Right hindlimb (tissue), 1 donor: ENCODE measurements around the gene ITSN2.
"Not testable (repeated sequence)": the region's sequence is repeated elsewhere in the genome, so short reads cannot be mapped to it uniquely, and the experiment has no call there.

Experiments
- DNase-seq: peaks from one replicate; pipeline ENCODE4 v3.0.0-alpha.2; 2018

Gene ITSN2

DNA sequence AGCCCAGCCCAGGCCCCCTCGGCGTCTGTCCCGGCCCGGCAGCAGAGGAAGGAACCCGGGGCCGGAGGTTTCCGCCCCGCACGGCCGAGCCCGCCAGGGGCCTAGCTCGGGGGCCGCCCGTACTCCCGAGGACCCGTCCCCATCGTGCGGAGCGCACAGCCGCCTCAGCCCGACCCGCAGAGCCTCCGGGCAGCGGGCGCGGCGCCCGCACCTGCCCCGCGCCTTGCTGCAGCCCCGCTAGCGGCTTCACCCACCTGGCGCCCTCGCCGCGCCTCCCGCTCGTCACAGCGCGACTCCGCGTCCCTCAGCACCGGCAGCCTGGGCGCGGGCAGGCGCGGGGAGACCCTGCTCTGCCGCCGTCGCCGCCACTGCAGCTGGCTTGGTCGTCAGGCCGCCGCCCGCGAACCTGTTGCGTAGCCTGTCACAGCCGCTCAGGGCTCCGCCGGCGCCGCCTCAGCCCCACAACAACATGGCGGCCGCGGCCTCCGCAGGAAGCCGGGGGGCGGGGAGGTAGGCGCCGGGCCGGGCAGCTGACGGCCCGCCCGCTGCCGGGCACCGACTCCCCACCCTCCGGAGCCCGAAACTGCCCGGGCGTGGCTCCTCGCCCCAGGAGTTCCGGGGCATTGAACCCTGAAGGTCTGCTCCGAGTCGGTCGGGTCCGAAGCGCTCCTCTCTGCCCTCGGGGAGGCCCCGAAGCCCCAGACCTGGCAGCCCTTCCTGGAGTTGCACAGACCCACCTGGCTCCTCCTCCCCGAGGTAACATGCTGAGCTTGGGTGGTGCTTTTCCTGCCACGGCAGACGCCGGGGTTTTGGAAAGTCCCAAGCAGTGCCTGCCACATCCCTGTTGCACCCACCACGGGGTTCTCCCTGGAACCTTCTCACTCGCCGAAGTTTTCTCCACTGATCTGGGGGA lies at the start of gene ITSN2:
ITSN2 (minus strand) TSS at position 487 of the 913 bp plus-strand sequence. CDS start 32,454 bp downstream, outside the sequence.
- DNase-seq, result peak; percentile 85

GRCh38 chr2:24409171-24409570 lies 48.8 kb upstream of the ITSN2 start:
- DNase-seq, result peak; percentile 52

DNA sequence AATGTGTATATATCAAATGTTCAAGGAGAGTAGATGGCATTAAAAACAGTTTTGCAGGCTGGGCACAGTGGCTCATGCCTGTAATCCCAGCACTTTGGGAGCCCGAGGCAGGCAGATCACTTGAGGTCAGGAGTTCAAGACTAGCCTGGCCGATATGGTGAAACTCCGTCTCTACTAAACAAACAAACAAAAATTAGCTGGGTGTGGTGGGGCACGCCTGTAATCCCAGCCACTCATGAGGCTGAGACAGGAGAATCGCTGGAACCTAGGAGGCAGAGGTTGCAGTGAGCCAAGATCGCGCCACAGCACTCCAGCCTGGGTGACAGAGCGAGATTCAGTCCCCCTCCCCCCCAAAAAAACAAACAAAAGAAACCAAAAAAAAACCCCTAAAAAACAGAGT lies 48.4 kb upstream of the ITSN2 start:
- DNase-seq, result not testable (repeated sequence)

GRCh38 chr2:24404491-24404921 lies 44.2 kb upstream of the ITSN2 start:
- DNase-seq, result peak; percentile 81

GRCh38 chr2:24403832-24404212 lies 43.5 kb upstream of the ITSN2 start:
- DNase-seq, result no peak

GRCh38 chr2:24403168-24403831 lies 43.0 kb upstream of the ITSN2 start:
- DNase-seq, result peak; percentile 36

DNA sequence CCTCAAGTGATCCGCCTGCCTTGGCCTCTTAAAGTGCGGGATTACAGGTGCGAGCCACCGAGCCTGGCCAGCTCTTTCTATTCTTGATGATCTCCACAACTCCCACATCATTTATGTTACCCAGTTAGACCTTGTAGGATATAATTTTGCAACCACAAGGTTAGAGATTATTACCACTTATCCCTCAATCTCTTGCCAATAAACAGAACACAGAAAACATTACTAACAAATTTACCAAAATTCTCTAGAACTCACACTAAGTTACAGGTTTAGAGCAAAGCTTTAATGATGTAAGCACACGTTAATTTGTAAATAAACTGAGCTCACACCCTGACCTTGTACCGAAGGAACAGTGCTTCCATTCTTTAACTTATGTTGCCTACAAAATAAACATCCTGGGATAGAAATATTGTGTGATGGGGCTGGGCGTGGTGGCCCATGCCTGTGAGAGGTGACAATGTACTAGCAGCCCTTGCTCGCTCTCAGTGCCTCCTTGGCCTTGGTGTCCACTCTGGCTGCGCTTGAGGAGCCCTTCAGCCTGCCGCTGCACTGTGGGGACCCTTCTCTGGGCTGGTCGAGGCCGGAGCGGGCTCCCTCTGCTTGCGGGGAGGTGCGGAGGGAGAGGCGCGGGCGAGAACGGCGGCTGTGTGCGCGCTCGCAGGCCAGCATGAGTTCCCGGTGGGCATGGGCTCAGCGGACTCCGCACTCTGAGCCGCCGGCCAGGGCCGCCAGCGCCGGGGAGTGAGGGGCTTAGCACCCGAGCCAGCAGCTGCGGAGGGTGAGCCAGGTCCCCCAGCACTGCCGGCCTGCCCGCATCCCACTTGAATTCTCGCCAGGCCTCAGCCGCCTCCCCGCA lies 42.1 kb upstream of the ITSN2 start:
- peak; percentile 35 for DNase-seq

DNA sequence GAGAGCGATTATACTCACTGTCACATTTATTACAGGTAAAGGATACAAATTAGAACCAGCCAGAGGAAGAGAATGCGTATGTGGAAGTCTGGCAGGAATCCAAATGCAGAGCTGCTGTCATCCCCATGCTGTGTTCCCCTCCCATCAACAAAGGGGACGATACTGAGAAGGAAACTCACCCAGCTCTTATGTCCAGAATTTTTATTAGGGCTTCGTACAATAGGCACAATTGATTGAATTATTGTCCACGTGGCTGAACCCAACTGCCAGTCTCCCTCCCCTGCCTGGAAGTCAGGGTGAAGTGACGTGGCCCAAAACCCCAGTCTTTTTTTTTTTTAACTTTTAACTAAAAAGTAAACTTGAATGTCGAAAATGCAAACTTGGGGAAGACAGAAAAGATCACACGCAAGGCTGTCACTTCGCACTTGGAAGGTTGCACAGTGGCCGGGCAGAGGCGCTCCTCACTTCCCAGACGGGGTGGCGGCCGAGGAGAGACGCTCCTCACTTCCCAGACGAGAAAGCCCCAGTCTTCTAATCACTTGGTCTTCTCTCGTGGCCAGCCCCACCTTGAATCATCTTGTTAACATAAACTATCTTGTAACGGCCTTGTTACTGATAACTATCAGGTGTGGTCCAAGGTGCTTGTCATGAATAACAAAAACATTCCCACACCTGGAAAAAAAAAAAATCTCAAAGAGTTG lies 40.0 kb upstream of the ITSN2 start:
- no peak for DNase-seq

- DNase-seq, result no peak
Observed at GRCh38 chr2:24399434-24400206, 39.3 kb upstream of the ITSN2 start.

DNA sequence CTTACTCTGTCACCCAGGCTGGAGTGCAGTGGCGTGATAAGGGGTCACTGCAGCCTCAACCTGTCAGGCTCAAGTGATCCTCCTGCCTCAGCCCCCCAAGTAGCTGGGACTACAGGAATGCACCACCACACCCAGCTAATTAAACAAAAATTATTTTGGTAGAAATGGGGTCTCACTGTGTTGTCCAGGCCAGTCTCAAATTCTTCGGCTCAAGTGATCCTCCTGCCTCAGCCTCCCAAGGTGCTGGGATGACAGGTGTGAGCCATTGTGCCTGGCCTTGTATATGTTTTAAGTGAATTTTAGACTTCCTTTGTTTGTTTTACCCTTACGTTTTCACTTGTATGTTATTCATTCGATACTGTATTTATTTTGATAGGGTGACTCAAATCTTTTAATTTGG lies 34.7 kb upstream of the ITSN2 start:
- no peak for DNase-seq

GRCh38 chr2:24392542-24393059 lies 32.3 kb upstream of the ITSN2 start:
- DNase-seq, result no peak

GRCh38 chr2:24385366-24385765 lies 25.0 kb upstream of the ITSN2 start:
- DNase-seq, result no peak

DNA sequence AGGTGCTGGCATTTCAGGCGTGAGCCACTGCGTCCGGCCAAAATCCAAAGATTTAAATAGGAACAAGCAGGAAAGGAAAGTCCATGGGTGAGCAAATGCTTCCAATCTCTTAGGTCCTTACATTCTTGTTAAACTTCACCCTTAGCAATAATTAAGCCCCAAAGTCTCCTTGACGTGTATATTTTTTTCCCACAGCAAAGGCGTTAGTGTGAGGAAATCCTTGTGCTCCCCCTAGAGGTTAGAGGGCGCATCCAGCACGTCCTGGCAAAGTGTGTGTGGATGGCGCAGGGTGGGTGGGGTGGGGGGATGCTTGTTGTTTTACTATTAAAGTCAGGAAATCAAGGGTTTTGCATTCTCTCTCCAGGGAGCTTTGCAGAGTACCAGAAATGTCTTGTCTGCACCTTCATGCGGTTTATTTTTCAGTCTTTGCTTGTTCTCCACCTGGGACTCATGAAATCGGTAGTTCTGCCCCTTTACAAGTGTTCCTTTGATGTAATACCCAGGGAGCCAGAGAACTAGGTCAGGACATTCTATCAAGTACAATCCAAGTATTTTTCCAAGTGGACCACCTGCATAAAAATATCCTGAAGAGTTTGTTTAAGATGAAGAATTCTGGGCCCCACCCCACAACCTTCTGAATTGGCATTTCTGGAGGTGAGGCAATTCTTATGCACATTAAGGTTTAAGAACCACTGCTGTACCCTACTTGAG lies 22.2 kb upstream of the ITSN2 start:
- peak; percentile 65 for DNase-seq

DNA sequence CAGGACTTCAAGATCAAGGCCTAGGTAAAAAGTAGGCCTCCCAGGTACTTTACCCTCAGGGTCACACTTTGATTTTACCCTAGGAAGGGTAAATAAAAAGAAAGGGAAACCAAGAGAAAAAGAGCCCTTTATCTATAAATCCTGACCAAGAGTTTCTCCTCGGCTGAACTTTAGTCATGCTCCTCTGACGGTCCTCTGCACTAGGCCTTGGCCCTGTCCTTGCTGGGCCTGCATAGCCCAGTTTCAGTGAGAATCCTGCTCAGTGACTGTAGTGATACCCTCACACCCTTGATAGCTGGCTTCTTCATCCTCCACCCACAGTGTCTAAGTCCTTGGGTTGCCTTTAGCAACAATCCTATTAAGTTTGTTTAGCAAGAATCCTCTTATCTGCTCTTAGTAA lies 20.5 kb upstream of the ITSN2 start:
- DNase-seq, result no peak

- peak; percentile 29 for DNase-seq
Observed at GRCh38 chr2:24375349-24376087, 15.2 kb upstream of the ITSN2 start.

DNA sequence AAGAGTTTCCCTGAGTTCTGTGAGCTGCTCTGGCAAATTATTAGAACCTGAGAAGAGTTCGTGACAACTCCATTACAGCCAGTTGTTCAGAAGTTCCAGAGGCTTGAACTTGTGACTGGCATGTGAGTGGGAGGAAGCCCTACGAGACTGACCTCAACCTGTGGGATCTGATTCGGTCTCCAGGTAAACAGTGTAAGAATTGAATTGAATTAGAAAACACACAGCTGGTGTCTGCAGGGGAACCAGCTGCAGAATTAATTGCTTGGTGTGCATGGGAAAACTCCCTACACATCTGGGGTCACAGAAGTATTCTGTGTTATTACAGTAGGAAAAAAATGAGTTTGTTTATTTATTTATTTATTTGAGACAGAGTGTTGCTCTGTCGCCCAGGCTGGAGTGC lies 14.0 kb upstream of the ITSN2 start:
- peak; percentile 33 for DNase-seq

- DNase-seq, result no peak
Observed at GRCh38 chr2:24372033-24372432, 11.7 kb upstream of the ITSN2 start.

DNA sequence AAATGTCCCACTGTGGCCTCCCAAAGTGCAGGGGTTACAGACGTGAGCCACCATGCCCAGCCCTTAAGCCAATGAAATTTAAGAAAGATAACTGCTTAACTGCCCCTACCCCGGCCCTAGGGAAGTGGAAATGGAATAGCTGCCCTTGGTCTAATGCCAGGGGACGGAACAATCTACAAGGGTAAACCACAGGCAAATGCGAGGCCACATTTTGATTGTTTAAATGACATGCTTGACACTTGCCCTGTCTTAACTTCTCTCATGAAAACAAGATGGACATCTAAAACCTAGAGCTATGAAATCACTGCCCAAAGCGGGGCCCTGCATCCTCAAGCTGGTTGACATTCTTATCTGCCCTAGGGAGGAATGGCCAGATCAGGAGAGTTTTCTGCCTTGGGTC lies 5.5 kb upstream of the ITSN2 start:
- no peak for DNase-seq

DNA sequence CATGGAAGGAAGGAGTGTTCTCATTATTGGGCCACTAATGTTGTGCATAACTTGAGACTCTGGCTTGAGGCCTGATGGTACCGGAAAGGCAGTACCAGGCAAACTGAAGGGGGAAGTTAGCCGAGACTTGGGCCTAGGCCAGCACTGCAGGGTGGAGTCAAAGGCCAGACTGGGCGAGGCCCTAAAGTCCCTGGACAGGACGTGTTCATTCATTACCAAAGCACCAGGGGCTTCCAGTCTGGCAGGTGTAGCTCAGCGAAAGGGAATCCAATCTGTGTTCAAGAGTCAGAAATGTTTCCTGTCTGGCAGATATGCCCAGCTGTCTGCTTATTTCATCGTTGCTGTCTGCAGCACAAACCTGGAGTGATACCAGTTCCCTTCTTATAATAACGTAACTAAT lies 4.7 kb upstream of the ITSN2 start:
- DNase-seq, result peak; percentile 67

- DNase-seq, result no peak
Observed at GRCh38 chr2:24363301-24363700, 3.0 kb upstream of the ITSN2 start.
